GM19324 (cell line): Measurements from ENCODE around the gene PPA1.
A peak's percentile ranks its signal among the peaks of the same experiment; 100 is the strongest.
"Not testable (repeated sequence)": the region's sequence is repeated elsewhere in the genome, so short reads cannot be mapped to it uniquely, and the experiment has no call there.

Source experiments
- ATAC-seq: cut with Tn5 transposase; IDR thresholded peaks from one replicate; pipeline ENCODE4 v1.9.1; 2021; ENCODE audit warnings: mild to moderate bottlenecking, moderate library complexity; ENCODE audit not compliant: unreplicated experiment, low FRiP score

Gene PPA1

DNA sequence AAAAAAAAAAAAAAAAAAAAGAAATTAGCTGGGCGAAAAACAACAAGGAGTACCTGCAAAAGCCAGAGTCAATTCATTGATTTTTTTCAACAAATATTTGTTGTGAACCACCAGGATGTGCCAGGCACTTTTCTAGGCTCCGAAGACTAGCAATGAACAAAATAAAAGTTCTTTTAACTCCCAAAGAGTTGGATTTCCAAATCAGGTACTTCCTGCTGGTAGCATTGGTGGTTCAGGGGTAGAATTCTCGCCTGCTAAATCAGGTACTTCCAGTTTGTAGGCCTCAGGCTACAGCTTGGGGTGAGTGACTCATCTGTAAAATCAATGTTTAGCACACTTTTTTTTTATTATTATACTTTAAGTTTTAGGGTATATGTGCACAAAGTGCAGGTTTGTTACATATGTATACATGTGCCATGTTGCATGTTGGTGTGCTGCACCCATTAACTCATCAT lies 10.9 kb downstream of the PPA1 start:
- no peak for ATAC-seq

DNA sequence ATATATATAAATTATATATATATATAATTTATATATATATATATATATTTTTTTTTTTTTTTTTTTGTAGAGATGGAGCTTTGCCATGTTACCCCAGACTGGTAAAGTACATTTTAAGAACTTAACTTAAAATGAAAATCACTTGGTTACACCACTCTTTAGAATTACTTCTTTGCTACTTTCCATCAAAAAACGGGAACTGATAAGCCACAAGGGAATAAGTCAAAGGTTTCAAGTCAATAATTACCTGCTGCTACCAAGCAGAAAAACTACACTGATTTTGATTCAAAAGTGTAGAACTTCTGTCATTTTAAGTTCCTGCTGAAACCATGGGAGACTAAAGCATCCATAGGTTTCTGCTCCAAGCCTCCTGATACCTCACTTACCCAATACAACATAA lies 12.2 kb downstream of the PPA1 start:
- ATAC-seq = peak; percentile 35

DNA sequence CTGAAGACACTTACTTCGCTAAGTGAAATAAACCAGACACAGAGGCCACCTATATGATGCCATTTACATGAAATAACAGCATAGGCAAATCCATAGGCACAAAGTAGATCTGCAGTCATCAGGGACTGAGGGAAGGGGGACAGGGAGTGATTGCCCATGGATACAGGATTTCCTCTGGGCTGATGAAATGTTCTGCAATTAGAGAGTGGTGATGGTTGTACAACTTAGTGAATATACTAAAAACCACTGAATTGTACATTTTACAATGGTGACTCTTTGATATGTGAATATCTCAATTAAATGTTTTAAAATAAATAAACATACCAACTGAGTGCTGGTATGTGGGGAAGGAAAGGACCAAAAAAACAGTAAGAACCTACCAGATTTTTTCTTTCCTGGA lies 20.4 kb downstream of the PPA1 start:
- ATAC-seq = no peak

DNA sequence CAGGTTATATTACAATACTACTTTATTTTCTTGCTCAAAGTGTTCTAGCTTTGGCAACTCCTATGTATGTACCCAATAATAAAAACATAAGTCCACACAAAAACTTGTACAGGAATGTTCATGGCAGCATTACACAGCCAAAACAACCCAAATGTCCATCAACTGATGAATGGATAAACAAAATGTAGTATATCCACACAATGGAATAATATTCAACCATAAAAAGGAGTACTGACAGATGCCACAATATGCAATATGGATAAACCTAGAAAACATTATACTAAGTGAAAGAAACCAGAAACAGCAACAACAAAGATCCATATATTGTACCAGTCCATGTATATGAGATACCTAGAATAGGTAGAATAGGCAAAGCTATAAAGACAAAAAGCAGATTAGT lies 21.0 kb downstream of the PPA1 start:
- no peak for ATAC-seq

DNA sequence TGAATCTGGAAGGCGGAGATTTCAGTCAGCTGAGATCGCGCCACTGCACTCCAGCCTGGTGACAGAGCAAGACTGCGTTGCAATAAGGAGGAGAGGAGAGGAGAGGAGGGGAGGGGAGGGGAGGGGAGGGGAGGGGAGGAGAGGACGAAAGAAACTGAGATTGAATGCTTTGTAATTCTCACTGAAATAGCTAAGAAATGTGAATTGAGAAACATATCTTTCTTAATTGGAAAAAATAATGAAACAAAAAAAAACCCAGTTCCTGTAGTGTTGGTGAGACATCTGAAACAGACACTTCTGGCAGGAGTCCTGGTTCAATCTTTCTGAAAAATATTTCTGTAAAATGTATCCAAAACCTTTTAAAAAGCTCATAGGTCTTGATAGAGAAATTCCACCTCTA lies 26.5 kb downstream of the PPA1 start:
- ATAC-seq = no peak

DNA sequence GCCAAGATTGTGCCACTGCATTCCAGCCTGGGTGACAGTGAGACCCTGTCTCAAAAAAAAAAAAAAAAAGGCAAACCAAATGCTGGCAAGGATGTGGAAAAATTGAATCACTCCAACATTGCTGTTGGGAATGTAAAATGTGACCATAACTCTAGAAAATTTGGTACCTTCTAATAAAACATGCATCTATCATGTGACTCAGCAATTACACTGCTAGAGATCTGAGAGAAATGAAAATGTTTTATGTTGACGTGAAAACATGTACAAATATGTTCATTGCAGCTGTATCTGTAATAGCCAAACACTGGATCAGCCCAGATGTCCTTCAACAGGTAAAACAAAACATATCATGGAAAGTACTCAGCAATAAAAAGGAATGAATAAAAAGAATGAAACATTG lies 32.1 kb downstream of the PPA1 start:
- no peak for ATAC-seq

DNA sequence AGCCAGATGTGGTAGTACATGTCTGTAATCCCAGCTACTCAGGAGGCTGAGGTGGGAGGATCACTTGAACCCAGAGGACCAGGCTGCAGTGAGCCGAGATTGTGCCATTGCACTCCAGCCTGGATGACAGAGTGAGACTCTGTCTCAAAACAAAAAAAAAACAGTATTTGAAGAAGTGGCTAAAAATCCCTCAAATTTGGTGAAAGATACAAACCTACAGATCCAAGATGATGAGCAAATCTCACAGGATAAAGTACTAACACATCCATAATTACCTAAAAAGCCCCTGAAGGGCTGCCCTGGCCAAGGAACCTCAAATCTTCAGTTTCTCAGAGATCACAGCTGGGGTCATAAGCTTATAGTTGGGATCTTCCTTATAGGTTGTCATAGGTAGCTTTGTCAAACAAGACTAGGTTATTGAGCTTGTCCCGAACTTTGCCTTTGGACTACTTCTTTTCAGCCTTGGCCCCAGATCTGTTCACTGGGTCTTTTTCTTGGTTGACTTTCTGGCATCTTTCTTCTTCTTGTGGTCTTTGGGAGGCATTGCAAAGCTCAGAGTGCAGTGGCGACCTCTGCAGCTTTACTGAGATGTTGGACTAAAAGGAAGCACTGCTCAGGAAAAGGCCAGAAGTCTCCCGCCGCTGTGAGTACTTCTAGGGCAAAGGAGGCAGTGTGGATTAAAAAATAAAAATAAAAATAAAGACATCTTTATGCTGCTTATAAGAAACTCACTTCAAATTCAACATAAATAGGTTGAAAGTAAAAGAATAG lies 34.3 kb downstream of the PPA1 start:
- no peak for ATAC-seq

DNA sequence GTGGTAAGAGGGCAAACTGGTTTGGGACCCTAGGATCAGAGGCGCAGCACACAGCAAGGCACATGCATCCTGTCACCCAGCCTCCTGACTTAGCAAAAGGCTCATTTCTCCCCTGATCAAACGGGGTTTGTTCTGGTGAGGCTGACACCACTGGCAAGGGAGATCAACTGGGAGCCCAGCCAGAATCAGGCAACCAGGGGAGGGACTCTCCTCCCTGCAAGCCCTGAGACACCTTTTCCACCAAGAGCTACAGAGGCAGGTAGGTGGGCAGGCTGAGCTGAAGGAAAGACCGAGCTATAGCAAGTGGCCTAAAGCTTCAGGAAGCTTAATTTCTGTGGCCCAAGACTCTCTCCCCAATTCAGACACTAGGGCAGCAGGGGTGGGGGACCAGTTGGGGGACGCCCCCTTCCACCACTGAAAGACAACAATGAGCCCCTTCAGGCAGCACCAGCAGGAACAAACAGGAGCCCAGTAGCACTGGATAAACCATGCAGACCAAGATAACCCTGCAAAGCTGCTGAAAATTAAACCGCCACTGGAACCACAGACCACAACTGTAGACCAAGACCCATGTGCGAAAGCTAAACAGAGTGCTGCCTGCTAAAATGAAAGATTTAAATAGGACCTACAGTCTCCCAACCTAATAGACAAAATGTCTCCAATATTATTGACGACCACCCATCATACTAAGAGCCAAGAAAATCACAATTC lies 35.8 kb downstream of the PPA1 start:
- no peak for ATAC-seq

DNA sequence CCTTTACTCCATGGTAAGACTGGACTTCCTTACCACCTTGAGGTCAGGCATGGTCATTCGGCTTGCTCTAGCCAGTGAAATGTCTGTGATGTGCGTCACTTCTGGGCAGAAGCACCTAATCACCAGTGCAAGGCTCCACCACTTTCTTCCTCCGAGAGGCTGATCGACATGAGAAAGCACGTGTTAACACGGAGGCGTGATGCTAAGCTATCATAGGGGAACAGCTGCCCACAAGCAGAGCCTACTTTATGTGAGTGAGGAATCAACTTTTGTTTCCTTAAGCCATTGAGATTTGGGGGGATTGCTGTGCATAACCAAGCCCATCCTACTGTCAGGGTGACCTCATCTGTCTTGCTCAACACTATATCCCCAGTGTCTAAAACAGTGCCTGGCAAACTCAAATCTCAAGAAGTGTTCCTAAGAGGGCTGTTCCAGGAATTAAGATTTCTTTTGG lies 39.8 kb downstream of the PPA1 start:
- no peak for ATAC-seq

DNA sequence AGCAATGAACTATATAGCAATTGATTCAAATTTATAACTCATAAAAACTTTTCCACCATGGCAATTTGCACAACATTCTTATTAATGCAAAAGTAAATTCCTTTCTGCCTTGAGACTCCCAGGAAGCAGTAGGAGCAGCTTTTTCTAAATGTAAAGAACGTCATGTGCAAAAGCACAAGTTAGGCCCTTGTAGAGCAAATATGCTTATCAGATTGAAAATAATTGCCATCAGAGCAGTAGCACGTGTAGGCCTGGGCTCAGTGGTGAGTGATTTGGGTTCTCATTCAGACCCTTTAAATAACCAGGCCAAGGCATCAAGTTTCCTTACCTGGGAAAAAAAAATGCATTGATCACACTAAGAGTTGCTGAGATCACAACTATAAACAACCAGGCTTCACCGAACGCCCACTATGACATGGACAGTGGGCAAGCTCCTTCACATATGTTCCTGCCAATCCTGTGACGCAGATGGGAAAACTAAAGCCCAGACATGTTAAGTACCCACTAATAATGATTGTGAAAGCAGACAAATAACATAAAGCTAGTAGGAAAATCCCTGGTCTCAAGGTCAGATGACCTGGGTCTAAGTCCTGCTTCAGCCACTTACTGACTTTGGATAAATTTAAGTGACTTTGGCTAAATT lies 40.8 kb downstream of the PPA1 start:
- ATAC-seq = no peak

DNA sequence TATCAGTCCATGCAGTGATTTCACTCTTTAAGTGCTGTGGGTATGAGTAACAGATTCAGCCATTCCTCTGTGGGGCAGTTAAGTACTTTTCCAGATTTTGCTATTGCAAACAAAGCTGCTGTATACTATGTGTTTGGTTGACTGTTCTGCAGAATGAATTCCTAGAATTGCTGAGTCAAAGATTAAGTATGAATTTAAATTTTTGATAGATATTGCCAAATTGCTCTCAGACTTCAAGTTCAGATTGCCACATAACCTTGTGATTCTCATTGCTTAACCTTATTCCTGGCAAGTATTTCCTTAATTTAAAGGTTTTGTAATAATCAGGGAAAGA lies 41.3 kb downstream of the PPA1 start:
- ATAC-seq = no peak

DNA sequence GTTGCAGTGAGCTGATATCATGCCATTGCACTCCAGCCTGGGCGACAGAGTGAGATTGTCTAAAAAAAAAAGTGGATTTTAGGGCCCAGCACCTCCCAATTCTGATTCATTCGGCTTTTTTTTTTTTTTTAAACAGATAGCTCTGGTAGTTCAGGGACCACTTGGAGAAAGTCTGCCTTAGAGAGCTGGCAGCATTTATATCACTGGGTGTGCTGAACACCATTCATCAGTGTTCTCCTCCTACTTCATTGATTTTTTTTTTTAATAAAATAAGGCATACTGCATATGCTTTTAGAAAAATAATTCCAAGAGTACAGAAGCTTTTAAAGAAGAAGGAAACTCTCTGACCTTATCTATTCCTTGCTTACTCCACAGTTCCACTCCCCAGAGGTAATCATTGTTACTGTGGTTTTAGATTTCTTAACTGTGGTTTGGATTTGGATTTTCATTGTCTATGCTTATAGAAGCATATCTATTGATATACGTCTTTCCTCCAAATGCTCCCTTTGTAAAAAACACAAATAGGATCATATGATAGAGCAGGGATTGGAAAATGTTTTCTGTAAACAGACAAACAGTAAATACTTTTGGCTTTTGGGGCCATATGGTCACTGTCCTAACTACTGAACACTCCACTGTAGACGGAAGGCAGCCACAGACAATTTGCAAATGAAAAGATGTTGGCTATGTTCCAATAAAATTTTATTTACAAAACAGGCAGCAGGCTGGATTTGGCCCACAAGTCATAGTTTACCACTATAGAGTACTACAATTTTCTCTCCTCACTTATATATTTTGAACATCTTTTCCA lies 41.9 kb downstream of the PPA1 start:
- ATAC-seq = no peak

DNA sequence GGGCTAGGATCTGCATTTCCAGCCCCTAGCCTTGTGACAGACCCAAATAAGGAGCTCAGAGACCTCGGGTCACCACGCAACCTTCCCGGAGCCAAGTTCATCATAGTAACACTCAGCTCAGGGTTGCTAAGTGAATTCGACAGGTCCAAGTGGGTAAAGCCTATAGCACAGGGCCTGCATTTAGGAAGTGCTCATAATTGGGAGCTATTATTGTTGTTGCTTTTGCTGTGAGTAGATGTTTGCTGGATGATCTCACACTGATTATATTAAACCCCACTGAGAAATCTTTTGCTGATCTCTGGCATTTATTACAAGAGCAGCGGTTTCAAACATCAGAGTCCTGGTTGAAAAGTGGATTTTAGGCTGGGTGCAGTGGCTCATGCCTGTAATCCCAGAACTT lies 42.6 kb downstream of the PPA1 start:
- ATAC-seq = no peak

DNA sequence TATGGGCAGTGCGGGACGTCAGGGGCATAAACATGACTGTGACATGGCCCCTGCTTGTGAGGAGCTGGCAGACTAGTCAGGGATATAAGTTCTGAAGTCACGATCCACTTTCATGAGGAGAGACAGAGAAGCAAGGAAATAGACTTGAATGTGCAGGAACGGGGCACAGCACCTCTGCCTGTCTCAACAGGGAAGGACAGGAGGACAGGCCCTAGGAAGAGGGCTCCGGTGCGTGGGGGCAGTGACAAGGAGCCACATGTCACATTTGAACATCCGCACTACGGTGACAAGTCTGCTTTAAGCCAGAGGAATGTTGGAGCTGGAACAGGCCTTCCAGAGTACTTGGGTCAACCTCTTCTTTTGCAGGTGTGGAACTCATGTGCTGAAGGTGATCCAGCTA lies 43.1 kb downstream of the PPA1 start:
- no peak for ATAC-seq

DNA sequence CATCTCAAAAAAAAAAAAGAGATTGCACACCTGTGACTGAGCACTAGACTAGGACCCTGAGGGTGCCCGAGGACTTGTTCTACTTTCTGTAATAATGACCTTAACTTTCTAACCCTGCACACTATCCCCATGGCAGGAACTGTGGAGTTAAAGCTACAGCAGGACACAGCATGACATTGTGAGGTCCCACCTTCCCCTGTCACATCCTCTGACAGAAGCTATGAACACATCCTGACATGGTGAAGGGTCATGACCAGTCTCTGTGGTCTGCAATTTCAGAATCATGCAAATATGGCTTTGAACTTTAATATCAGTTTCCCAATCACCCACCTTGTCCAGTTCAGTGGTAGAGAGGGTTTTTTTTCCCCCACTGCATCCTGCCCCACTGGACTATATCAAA lies 44.5 kb downstream of the PPA1 start:
- ATAC-seq = no peak

DNA sequence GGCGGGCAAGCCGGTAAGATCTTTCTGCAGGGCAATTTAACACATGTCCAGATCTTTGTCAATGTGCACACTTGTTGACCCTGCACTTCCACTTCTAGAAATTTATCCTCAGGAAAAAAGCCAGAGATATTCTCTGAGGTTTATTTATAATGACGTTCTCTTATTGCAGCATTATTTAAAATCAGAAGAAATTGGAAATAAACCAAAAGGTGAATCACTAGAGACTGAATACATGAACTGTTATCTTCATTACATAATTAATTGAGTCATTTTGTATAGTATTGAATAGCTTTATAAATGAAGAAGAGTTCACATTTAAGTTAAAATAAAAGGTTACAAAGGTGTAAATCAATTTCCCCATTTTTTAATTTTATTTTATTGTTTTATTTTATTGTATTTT lies 46.7 kb downstream of the PPA1 start:
- no peak for ATAC-seq

DNA sequence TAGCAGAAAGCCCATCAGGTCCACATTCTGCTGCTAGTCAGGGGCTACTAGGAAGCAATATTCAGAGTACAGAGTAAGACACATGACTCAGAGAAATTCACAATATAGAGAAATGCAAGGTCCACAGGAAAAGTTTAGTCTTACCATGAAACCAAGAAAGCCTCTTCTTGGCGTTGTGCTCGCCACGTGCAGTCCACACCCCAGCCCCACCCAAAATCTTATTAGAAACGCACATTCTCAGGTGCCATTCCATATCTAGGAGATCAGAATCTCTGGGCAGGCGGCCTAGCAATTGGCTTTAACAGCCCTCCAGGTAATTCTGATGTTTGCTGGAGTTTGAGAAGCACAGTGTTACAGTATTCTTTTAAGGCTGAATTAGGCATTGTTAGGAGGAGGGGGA lies 47.1 kb downstream of the PPA1 start:
- no peak for ATAC-seq

DNA sequence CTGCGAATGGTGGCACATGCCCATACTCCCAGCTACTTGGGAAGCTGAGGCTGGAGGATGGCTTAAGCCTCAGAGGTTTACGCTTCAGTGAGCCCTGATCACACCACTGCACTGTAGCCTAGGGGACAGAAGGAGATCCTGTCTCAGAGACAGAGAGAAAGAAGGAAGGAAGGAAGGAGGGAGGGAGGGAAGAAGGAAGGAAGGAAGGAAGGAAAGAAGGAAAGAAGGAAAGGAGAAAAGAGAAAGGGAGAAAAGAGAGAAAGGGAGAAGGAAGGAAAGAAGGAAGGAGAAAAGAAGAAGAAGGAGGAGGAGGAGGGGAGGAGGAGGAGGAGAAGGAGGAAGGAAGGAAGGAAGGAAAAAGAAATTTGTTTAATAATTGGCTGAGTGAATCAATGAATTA lies 49.9 kb downstream of the PPA1 start:
- ATAC-seq = no peak

DNA sequence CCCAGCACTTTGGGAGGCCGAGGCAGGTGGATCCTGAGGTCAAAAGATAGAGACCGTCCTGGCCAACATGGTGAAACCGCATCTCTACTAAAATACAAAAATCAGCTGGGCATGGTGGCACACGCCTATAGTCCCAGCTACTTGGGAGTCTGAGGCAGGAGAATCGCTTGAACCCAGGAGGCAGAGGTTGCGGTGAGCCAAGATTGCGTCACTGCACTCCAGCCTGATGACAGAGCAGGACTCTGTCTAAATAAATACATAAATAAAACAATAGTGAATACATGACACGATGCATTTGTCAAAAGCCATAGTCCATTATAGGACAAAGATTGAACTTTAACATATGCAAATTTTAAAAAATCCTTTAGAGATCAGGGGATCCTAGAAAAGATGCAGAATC lies 54.0 kb downstream of the PPA1 start:
- ATAC-seq = not testable (repeated sequence)

DNA sequence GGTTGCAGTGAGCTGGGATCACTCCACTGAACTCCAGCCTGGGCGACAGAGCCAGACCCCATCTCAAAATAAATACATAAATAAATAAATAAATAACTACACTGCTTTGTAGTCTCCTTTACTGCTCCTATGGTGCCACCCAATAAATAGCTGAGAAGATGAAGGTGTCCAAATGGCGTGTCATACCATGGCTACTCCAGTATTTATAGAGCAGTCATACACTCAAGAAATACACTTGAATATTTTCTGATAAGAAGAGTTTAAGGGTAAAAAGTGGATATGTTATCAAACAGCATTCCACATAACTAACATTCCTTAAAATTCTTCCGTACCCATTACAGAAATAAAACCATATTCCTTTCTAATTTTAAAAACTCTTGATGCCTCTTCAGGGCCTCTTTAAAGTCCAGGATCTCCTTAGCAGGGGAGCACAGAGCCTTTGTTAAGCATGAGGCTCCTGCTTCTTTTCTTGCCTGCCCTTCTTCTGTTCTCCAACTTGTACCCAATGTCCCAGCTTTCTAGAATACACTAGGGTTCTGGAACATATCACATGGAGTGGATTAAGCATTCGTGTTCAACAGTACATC lies 55.0 kb downstream of the PPA1 start:
- ATAC-seq = no peak

DNA sequence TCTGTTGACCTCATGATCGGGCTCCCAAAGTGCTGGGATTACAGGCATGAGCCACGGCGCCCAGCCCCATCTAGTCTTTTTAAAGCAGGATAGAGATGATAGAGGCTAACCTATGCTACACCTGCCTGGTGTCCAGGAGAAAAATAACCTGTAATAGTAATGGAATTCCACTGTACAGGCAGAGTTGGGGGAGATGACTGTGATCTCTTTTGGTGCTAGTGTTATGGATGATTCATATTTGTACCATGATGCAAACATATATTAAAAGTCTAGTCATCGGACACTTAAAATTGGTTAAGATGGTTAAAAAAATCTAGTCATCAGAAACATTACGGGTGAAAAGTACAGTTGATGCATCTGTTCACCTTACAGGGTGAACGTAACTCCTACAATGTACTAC lies 56.8 kb downstream of the PPA1 start:
- ATAC-seq = no peak
